ENCODE measurements around the gene RPH3AL.
"Not testable (repeated sequence)": the region's sequence is repeated elsewhere in the genome, so short reads cannot be mapped to it uniquely, and the experiment has no call there.

RPH3AL gene

DNA sequence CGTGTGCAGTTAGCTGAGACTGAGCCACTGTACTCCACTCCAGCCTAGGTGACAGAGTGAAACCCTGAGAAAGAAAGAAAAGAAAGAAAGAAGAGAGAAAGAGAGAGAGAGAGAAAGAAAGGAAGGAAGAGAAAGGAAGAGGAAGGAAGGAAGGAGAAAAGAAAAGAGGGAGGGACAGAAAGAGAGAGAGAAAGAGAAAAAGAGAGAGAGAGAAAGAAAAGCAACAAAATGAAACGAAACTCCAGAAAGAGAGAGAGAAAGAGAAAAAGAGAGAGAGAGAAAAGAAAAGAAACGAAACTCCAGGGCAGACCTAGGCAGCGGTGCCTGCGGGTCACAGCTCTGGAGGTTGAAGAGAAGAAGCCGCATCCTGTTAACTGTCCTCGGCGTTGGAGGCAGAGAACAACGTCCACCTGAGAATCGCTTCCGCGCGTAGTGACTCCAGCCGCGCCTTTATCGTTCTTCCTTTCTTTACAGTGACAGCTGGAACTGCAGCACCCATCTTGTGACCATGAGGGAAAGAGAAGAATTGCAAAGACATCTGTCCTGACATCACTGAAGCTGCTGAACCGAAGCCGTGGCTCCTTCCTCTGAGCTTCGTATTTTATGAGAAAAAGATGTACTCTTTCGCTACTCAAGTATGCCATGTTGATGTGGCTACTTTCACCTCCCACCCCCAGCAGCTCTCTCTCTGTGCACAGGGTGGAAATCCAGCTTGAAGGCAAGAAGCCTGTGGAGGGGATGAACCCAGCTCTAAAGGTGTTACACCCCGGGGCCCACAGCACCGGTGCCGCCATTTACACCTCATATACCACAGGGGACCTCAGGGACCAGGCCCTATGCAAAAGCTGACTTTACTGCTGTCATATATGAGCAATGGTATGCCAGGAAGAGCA is 114.3 kb downstream of the RPH3AL start:
- DNase-seq (ENCODE audit: low read depth in 2 of 2) = no peak

DNA sequence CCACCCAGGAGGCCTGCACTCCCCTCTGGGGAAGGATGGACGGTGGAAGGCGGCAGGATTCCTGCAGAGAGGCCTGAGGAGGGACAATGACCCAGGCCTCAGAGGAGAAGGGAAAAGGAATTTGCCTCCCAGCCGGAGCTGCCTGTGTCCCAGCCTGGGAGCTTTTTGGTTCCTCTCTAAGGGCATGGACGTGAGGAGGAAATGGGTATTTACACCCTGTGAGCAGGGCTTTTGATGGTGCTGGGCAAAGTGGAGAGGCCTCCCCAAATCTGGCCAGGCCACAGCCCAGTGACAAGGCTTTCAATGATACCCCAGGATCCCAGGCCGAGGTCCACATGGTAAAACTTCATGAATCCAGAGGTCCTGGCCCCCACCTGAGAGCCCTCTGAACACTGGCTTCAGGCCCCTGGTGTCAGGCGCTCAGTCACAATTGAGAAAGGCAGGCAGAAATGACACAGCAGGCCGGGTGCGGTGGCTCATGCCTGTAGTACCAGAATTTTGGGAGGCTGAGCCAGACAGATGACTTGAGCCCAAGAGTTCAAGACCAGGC is 115.1 kb downstream of the RPH3AL start:
- no peak for DNase-seq (ENCODE audit: low read depth in 2 of 2)

DNA sequence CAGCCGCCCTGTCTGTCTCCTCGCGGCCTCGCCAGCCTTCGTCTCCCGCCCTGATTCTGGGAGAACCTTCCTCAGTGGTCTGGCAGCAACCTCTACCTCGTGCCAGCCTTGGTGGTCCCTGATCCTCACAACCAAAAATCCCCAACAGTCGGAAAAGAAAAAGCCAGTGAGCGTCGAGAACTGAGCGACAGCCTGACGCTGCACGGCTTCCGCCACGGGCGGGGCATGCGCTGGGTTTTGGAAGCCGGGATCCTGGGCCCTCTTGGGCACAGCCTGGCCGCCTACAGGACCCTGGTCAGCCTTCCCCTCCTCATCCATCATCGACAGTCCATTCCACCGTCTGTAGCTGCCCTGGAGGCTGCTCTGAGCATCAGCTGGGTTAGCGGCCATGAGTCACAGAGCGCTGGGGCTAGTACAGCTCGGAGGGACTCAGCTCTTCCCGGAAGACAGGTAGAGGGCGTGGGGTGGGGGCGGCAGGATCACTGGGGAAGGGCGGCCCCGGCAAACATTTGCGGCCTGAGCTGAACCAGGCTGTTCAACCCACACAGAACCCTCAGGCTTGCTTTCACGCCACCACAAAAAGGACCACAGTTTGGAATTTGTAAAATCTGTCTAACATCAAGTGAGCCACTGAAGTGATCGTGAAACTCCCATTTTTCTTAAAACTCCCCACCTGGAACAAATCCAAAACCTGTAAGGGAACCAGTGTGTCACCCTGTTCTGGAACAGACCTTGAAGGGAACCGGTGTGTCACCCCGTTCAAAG is 115.8 kb downstream of the RPH3AL start:
- no peak for DNase-seq (ENCODE audit: low read depth in 2 of 2)

DNA sequence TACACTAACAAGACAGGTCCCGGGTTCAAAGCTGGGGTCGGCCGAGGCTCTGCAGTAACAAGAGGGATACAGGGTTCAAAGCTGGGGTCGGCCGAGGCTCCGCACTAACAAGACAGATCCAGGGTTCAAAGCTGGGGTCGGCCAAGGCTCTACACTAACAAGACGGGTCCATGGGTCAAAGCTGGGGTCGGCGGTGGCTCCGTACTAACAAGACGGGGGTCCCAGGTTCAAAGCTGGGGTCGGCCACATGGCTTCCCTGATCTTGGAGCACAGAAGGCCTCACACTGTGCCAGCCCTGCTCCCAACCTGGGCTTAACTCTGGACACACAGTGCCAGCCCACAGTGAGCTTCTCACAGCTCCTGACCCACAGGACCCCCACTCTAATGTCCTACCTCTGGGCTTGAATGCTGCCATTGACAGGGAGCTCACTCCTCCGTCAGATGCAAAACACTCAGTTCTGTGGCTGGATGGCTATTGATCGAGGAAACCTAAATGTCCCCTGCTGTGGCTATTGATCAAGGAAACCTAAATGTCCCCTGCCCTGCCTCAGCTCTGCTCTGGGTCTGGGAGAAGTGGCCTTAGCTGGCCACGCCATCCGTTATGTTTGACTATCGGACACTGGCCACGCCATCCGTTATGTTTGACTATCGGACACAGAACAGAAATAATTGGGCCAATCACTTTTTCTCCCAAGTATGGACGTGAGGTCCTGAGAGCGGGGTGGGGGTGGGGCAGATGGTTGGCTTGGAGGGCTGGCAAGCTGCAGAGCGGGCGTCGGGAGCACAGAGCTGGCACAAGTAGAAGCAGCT is 116.6 kb downstream of the RPH3AL start:
- no peak for DNase-seq (ENCODE audit: low read depth in 2 of 2)

DNA sequence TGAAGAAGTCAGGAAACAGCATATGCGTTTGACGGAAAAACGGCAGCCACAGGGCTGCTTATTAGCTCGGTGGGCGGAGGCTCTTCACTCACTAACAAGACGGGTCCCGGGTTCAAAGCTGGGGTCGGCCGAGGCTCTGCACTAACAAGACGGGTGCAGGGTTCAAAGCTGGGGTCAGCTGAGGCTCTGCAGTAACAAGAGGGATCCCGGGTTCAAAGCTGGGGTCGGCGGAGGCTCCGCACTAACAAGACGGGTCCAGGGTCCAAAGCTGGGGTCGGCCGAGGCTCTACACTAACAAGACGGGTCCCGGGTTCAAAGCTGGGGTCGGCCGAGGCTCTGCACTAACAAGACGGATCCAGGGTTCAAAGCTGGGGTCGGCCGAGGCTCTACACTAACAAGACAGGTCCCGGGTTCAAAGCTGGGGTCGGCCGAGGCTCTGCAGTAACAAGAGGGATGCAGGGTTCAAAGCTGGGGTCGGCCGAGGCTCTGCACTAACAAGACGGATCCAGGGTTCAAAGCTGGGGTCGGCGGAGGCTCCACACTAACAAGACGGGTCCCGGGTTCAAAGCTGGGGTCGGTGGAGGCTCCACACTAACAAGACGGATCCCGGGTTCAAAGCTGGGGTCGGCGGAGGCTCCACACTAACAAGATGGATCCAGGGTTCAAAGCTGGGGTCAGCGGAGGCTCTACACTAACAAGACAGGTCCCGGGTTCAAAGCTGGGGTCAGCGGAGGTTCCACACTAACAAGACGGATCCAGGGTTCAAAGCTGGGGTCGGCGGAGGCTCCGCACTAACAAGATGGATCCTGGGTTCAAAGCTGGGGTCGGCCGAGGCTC is 117.4 kb downstream of the RPH3AL start:
- DNase-seq (ENCODE audit: low read depth in 2 of 2) = not testable (repeated sequence)

DNA sequence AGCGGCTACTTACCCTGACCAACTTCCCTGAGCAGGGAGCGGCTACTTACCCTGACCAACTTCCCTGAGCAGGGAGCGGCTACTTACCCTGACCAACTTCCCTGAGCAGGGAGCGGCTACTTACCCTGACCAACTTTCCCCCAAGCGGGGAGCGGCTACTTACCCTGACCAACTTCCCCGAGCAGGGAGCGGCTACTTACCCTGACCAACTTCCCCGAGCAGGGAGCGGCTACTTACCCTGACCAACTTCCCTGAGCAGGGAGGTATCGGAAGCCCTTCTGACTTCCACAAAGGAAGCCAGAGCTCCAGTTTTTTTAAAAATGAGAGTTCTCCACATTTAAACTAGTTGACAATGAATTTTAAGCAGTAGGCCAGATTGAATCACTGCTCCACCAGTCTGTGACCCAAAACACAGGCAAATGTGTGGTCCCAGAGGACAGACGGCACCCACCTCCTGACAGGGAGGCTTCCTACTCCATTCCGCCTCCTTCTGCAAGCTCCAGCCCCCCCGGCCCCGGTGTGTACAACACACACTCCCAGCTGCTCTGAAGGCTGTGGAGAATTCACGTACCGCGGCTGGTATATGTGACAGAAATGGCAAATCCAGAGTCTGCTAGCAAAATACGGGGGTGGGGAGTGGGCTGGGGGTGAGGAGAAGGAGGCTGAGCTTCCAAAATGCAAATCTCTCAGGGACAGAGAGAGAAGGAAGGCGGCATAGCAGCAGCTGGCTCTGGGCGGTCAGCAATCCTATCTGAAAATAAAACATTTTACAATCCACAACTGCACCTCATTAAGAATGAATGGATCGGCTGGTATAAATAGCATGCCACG is 118.2 kb downstream of the RPH3AL start:
- not testable (repeated sequence) for DNase-seq (ENCODE audit: low read depth in 2 of 2)

DNA sequence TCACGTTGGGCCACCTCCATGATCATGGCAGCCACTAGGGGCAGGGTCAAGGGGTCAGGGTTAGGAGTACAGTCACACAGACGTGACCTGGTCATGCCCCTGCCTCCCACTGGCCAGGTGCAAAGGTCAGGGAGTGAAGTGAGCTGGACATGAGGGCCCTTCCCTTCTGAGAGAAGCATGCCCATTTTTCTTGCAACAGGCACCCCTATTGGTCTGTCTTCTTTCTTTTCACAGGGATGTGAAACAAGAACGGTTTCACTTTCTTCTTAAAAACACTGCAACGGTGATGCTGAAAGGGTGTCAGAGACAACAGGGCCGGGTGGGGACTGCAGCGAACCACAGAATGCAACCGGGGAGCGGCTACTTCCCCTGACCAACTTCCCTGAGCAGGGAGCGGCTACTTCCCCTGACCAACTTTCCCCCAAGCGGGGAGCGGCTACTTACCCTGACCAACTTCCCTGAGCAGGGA is 119.1 kb downstream of the RPH3AL start:
- no peak for DNase-seq (ENCODE audit: low read depth in 2 of 2)

DNA sequence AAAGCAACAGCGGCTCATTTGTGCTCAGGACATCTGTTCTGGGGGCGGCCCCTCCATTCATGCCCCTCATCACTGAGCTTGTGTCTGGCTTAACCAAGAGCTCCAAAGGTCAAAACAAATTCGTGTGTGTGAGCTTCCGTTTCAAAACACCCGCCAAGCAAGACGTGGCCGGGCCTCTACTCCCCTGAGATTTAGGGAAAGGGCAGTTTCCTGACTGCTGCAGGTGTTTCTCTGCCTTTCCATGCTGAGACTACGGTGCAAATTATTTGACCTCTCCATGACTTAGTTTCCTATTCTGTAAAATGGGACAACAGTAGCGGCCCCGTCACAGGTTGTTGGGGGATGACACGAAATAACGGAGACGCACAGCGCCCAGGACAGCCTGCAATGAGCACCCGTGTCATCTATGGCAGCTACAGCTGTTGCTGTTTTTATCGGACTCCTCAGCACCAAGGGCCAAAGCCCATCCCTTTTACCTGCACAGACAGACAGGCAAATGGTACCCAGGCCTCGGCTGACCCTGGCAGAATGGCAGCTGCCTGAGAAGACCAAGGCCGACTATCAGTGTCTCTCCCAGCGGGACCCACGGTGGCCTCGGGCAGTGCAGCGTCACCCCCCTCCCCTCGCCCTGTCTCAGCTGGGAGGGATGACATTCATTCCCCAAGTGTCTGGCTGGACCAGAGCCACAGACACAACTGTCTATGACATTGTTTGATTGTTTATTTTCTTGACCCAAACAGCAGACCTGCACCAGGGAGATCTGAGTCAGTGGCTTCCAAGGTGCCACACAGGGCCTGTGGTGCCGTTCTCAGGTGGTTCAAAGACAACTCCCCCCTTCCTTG is 120.4 kb downstream of the RPH3AL start:
- DNase-seq (ENCODE audit: low read depth in 2 of 2) = no peak

DNA sequence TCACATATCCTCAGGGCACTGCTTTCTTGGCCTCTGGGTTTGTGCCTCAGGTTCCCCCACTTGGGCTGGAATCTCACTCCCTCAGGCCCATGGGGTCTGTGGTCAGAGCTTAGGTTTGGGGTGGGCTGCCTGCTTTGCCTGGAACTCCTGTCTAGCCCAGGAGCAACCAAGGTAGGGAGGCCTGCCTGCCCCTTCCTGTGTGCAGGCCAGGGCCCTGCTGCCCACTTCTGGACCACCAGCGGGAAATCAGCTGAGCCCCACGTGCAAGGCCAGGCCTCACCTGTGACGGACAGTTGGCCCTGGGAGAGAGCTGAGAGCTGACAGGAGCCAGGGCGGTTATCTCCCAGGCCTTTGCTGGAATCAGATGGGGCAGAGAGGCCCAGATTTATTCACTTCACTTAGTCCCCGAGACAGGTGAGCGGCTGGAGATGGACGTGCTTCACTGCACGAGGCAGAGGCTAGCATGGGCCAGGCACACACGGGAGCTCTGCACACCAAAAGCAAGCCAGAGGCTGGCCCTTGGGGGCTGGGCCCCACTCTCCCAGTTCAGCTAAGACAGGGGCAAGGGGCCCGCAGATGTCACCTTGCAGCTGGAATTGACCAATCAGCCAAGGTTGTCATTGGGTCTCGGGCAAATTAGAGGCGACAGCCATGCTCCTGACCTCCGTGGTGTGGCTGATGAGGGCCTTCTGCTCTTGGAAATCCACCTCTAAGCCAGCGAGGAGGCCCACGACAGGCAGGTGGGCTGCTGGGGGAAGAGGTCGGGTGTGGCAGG is 121.2 kb downstream of the RPH3AL start:
- no peak for DNase-seq (ENCODE audit: low read depth in 2 of 2)

DNA sequence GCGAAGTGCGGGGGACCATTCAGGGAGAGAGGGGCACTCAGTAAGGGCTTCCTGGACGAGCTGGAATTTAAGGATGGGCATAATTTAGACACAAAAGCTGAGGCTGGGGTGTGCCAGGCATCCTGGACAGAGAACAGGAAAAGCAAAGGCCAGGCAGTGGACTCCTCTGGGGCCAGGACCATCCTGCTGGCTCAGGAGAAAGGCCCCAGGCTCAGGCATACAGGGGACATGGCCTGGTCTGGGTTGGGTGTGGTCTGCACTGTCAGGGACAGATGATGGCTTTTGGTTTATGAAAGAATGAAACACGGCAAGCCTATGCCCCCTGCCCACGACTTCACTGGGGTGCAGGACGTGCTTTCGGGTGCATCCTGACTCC is 122.2 kb downstream of the RPH3AL start:
- no peak for DNase-seq (ENCODE audit: low read depth in 2 of 2)

DNA sequence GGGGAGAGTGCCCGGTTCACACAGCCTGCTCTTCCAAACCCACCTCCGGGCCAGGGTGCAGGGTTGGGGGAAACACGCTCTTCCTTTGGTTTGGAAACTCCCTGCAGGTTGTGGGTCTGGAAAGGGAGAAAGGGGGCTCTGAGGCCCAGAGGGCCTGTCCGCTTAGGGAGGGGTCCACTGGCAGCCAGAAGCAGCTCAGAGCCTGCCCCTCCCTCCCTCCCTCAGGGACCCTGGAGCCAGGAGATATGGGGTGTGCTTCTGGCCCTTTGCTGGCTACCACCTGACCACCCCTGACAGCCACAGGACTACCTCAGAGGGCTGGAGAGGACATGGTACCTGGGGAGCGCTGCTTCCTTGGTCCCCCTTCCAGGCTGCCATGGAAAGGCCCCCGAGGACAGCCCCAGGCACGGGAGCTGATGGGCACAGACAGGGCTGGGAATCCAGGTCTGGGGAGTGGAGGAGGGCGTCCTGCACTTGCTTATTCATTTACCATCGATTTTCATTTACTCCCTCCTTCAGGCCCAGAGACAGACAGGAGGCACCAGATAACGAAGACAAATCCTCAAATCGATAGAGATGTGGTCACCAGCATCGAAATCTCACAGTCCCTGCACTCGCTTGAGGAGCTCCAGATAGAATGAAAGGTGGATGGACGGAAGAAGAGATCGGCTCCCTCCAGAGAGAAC is 122.8 kb downstream of the RPH3AL start:
- DNase-seq (ENCODE audit: low read depth in 2 of 2) = no peak

DNA sequence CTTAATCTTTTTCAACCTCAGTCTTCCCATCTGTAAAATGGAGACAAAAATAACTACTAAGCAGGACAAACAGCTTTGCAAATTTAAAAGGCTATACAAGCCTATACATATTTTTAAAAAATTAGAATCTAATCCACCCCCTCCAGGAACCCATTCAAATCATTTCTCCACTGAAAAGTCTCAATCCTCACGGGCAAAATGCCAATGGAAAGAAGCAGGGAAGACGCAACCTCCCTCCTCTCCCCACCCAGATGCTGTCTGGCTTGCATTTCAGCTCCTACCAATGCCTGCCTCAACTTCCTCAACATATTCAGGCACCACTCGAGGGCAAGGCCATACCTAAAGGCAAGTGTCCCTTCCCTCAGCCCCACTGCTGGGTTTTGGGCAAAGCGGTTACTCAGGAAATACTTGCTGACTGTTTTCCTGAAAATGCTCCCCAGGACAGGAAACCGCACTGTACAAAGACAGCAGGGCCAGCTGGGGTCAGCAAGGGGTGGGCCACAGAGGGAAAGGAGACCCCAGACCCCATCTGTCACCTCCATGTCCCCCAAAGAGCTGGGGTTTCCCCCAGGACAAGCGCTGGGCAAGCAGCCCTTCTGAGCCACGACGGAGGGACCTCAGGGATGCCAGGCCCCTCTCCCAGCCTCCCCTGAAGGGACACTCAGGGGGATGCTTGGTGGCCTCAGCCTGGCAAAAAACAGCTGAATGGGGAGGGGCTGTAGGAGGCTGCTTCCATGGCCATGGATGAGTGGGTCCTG is 123.5 kb downstream of the RPH3AL start:
- no peak for DNase-seq (ENCODE audit: low read depth in 2 of 2)

DNA sequence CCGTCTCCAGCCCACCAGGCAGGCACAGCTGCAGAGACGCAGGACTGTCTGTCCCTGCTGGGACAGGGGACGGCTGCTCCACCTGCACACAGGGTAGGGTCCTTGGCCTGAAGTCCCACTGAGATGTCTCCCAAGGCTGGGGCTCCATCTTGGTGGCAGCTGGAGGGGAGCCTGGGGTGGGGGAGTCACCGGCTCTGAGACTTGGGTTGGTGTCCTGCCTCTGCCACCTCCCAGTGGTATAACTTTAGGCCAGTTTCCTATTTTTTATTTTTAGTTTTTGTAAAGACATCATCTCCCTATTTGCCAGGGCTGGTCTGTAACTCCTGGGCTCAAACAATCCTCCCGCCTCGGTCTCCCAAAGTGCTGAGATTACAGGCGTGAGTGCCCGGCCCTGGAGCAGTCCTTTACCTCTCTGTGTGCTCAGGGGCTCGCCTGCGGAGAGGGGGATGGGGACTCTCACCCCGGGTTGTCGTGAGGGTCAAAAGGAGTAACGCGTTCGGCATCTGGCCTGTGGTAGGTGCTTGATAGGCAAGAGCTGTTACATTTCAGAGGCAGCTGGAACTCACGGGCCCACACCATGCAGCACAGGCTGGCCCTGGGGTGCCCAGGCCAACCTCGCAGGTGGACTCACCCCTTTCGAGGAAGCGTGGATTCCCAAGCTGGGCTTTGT is 124.5 kb downstream of the RPH3AL start:
- DNase-seq (ENCODE audit: low read depth in 2 of 2) = no peak

DNA sequence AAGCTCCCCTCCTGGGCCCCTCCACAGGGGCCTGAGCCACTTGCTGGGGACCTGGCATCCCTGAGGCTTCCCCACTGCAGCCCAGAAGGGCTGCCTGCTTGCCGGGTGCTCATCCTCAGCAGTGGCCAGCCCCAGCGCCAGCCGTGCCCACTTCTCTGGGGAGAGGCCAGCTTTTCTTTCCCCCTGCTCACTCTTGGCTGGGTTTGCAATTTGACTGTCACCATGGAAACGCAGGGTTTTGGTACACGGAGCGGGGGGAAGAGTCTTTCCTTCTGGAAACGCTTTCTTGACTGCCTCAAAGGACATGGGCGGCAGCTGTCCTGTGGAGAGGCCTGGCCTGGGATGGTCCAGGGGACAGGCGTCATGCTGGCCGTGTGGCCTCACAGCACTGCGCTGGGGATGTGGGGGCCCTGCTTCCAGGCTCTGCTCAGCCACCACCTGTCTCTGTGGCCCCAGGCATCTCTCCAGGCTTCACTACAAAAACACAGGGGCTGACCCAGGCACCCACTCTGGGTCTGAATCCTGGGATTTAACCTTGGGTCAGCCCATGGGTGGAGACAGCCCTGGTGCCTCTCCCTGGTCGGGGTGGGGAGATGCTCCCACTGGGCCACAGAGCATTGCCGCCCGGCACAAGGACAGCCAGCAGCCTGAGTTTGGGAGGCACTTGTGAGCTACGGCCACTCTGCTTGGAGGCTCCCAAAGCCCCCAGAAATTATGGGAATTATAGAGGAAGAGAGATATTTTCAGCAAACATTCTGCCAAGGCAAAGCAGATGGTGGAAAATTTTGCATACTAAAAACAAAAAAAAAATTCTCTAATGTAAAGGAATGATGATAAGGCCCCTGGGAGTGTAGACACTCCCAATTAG is 125.3 kb downstream of the RPH3AL start:
- no peak for DNase-seq (ENCODE audit: low read depth in 2 of 2)

Measured in stimulated activated CD8-positive, alpha-beta memory T cell treated with anti-CD3 and anti-CD28 coated beads, Interleukin-2, amount 100 ng/mL, for 48 hours (primary cell).